Esophagus squamous epithelium (tissue), 5 donors: ENCODE data around the gene ERC2. TPM values are rescaled to one million over a fixed set of nuclear protein-coding genes. Genes with fewer than 3 reads are reported as not detected.

Source experiments
- DNase-seq: peaks from one replicate; lab custom pipeline; 2025; lab: John Stamatoyannopoulos, UW
- H3K27ac ChIP-seq, 4 donors: fragments of 200-600 bp; sonication (generic); one replicate each; pipeline ENCODE4 v1.5.1; 2016 to 2019; ENCODE audit warnings: mild to moderate bottlenecking in 1 of 4
- H3K27me3 ChIP-seq, 4 donors: fragments of 200-600 bp; sonication (generic); 1 replicate in 3 of 4; 2 replicates in 1 of 4; pipeline versions ENCODE4 v1.5.1 to v1.6.0; 2017 to 2021; ENCODE audit warnings: antibody characterized with exemption in 1 of 4
- H3K36me3 ChIP-seq, 3 donors: fragments of 200-600 bp; sonication (generic); one replicate each; pipeline ENCODE4 v1.5.1; 2016 to 2019
- H3K4me1 ChIP-seq, 3 donors: fragments of 200-600 bp; sonication (generic); one replicate each; pipeline ENCODE4 v1.5.1; 2017 to 2019
- H3K4me3 ChIP-seq, 4 donors: fragments of 200-600 bp; sonication (generic); 1 replicate in 3 of 4; 2 replicates in 1 of 4; pipeline ENCODE4 v1.5.1; 2016 to 2019; ENCODE audit warnings: mild to moderate bottlenecking in 2 of 4, moderate library complexity in 1 of 4
- H3K9me3 ChIP-seq, 3 donors: fragments of 200-600 bp; sonication (generic); one replicate each; pipeline ENCODE4 v1.5.1; 2016 to 2019
- POLR2A ChIP-seq, 4 donors: fragments of 450-650 bp; IDR thresholded peaks; one replicate each; pipeline ENCODE4 v1.6.1; 2017; ENCODE audit warnings: antibody characterized with exemption in 4 of 4, mild to moderate bottlenecking in 4 of 4, moderate library complexity in 3 of 4
- WGBS, 2 donors: methylation state at CpG; one replicate each; pipeline ENCODE4 v1.1.5; 2018; 5-methylcytosine and 5-hydroxymethylcytosine counted together
- intact Hi-C: fragments of 100-400 bp; cut with DNase I; formaldehyde crosslinking; loops from one replicate; pipeline ENCODE4 v1.15.0; 2022
- total RNA-seq, 4 donors: library from RNA; depleted of rRNA; stranded (reverse); fragments of >200 nt; gene quantifications; one replicate each; pipeline ENCODE4 v1.1.0, GENCODE V29; 2016
- TF ChIP-seq, protein P1 (sequence below), 6 experiments: fragments of 450-650 bp in 4 of 6; fragments of 200-600 bp in 2 of 6; sonication (generic) in 2 of 6; IDR thresholded peaks; one replicate each; pipeline ENCODE4 v1.5.1; 2016 to 2019; ENCODE audit warnings: antibody characterized with exemption in 6 of 6, mild to moderate bottlenecking in 4 of 6, moderate library complexity in 4 of 6
- donor health status: DM: yes; HTN: yes; CAD: no.

The ERC2 gene
- total RNA-seq, 4 donors from 2014 or later: 0.12 to 1.9 (median 0.86) TPM

DNA sequence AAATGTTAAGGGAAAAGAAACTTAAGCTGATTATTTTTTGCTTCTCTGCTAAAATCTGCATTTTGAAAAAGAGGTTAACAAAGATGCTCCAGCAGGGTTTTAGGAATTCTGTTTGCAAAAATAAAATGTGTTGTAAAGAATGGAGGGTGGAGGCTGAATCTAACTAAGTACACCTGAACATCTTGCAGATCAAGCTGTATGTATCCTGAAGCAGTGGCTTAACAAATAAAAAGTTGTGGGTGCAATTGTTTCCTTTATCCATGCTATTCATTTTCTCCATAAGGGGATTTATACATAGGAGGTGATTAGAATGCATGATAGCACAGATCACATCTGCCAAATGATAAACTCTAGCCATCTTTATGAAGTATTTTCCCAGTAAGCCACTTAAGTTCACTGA lies 466.3 kb downstream of the ERC2 start:
- TF ChIP-seq POLR2A (IDR thresholded peaks at IDR 0.05): no peak
- TF ChIP-seq, protein P1, sequence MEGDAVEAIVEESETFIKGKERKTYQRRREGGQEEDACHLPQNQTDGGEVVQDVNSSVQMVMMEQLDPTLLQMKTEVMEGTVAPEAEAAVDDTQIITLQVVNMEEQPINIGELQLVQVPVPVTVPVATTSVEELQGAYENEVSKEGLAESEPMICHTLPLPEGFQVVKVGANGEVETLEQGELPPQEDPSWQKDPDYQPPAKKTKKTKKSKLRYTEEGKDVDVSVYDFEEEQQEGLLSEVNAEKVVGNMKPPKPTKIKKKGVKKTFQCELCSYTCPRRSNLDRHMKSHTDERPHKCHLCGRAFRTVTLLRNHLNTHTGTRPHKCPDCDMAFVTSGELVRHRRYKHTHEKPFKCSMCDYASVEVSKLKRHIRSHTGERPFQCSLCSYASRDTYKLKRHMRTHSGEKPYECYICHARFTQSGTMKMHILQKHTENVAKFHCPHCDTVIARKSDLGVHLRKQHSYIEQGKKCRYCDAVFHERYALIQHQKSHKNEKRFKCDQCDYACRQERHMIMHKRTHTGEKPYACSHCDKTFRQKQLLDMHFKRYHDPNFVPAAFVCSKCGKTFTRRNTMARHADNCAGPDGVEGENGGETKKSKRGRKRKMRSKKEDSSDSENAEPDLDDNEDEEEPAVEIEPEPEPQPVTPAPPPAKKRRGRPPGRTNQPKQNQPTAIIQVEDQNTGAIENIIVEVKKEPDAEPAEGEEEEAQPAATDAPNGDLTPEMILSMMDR (IDR thresholded peaks at IDR 0.05): no peak
- H3K4me3 ChIP-seq: no peak overlapping the region
- H3K27me3 ChIP-seq: peaks cover 0 to 2% (median 0%) of the 10 kb centered on the region in 4 donors
- no peaks in the 10 kb centered on the region for H3K9me3 ChIP-seq
- H3K27ac ChIP-seq: no peak overlapping the region
- H3K36me3 ChIP-seq: no peaks in the 10 kb centered on the region
- no peak for DNase-seq
- intact Hi-C loops: no loop called here
- peaks cover 0 to 25% (median 0%) of the 10 kb centered on the region in 3 donors for H3K4me1 ChIP-seq

DNA sequence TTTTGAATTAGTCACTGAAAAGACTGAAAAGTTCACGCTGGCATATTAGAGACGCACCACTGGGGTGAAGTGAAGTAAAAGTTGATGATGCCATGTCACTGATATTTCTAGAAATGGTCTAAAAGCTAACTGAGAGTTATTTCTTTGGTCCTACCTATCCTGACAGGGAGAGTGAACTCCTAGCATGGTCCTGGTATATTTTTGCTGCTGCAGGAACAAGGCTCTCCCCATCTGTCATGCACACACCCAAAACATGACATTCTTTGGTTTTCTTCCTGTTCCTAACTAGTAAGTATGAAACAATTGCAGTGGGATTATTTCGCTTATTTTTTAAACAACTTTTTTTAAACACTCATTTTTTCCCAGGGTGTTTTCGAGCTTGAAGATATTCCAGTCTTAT lies 466.7 kb downstream of the ERC2 start:
- no peak overlapping the region for H3K4me3 ChIP-seq
- H3K9me3 ChIP-seq: no peaks in the 10 kb centered on the region
- WGBS, 2 donors: 67 to 73% methylated on average over 4 of the region's 4 CpGs
- H3K4me1 ChIP-seq: peaks cover 0 to 25% (median 0%) of the 10 kb centered on the region in 3 donors
- intact Hi-C loops: no loop called here
- no peak overlapping the region for H3K27ac ChIP-seq
- no peak for DNase-seq
- H3K36me3 ChIP-seq: no peaks in the 10 kb centered on the region
- TF ChIP-seq POLR2A (IDR thresholded peaks at IDR 0.05): no peak
- TF ChIP-seq, protein P1 (IDR thresholded peaks at IDR 0.05): no peak
- peaks cover 0 to 2% (median 0%) of the 10 kb centered on the region in 4 donors for H3K27me3 ChIP-seq

DNA sequence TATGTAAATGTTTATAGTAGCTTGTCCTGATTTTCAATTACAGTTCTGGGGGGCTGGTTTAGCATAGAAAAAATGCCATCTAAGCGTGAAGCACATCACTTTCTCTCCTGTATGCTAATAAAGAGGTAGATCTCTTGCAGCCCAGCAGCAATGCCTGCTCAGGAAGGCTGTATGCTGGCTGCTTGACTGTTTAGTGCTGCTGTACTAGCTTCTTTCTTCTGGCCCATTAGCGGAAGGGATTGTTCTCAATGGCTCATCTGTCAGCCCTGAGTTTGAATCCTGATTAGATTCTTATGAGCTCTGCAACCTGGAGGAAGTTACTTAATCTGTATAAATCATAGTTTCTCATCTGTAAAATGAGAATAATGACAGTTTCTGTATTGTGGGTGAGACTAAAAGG lies 478.9 kb downstream of the ERC2 start:
- 66 to 100% methylated on average over 2 of the region's 2 CpGs for WGBS, 2 donors
- no peak overlapping the region for H3K4me3 ChIP-seq
- TF ChIP-seq POLR2A (IDR thresholded peaks at IDR 0.05): no peak
- TF ChIP-seq, protein P1 (IDR thresholded peaks at IDR 0.05): no peak
- no peak overlapping the region for H3K27ac ChIP-seq
- H3K27me3 ChIP-seq: no peaks in the 10 kb centered on the region
- H3K36me3 ChIP-seq: no peaks in the 10 kb centered on the region
- no peaks in the 10 kb centered on the region for H3K9me3 ChIP-seq
- no peak for DNase-seq
- intact Hi-C loops: no loop called here
- H3K4me1 ChIP-seq: no peaks in the 10 kb centered on the region

DNA sequence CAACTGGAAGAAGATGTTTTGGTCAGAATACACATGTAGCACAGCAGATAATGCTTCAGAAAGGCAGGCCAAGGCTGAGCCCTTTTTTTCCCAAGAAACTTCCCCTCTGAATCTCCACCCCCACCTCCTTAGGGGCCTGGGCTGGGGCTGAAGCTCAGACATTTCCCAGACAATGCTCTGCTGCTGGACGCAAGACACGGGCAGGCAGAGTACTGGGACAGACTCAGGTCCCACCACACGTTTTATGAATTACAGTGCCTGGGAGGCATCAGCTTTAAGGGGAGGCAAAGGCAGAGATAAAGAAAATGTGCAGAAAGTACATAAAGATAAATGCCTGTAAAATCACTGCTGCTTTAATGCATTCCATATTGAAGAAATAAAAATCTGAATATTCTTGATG lies 479.4 kb downstream of the ERC2 start:
- no peak for DNase-seq
- TF ChIP-seq, protein P1 (IDR thresholded peaks at IDR 0.05): no peak
- no peak for TF ChIP-seq POLR2A (IDR thresholded peaks at IDR 0.05)
- Histone ChIP-seq H3K27ac (no peak overlapping the region), H3K36me3 (no peaks in the 10 kb centered on the region), H3K4me1 (no peaks in the 10 kb centered on the region), H3K9me3 (no peaks in the 10 kb centered on the region), H3K27me3 (no peaks in the 10 kb centered on the region), H3K4me3 (no peak overlapping the region)
- whole genome bisulfite sequencing, 2 donors: 56 to 60% methylated on average over 1 to 3 of the region's 3 CpGs
- intact Hi-C loops: no loop called here

DNA sequence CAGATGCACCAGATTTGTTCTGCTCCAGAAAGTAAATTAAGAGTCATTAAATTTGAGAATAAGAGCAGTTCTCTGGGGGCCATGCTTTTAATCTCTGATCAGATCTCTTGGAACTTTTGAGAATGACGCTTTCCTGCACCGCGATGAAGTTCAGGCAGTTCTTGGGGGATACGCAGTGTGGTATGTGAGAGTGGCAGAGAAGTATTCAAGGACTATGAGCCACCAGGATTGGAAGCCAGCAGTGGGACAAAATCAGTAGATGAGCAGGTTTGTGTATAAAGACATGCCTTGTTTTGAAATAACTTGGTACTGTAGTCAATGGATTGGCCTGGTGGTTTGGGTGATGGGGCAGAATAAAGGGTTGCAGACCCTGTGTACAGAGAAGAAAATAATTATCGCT lies 483.6 kb downstream of the ERC2 start:
- H3K27ac ChIP-seq: no peak overlapping the region
- intact Hi-C loops: no loop called here
- H3K4me3 ChIP-seq: no peak overlapping the region
- WGBS, 2 donors: 92 to 95% methylated on average over 5 of the region's 5 CpGs
- no peaks in the 10 kb centered on the region for H3K36me3 ChIP-seq
- no peaks in the 10 kb centered on the region for H3K4me1 ChIP-seq
- no peaks in the 10 kb centered on the region for H3K9me3 ChIP-seq
- no peak for DNase-seq
- no peaks in the 10 kb centered on the region for H3K27me3 ChIP-seq
- TF ChIP-seq, protein P1 (IDR thresholded peaks at IDR 0.05): no peak
- TF ChIP-seq POLR2A (IDR thresholded peaks at IDR 0.05): no peak
